Measurements from ENCODE around the gene PSMB2.
"Not testable (repeated sequence)": the region's sequence is repeated elsewhere in the genome, so short reads cannot be mapped to it uniquely, and the experiment has no call there.

The PSMB2 gene

GRCh38 chr1:35641233-35641866 is at the start of gene PSMB2:
PSMB2 (minus strand) TSS chr1:35641526; CDS start chr1:35641432, 94 bp downstream.
- DNase-seq (ENCODE audit: low spot score in 2 of 2), result peak; percentile 94 to 97

GRCh38 chr1:35691080-35691479 is 49.8 kb upstream of the PSMB2 start:
- H3K4me3 Mint-ChIP-seq, result no peak overlapping the region
- H3K36me3 Mint-ChIP-seq, result no peaks in the 10 kb centered on the region
- no peak for DNase-seq (ENCODE audit: low spot score in 2 of 2)
- no peak overlapping the region for H3K27ac Mint-ChIP-seq
- no peaks in the 10 kb centered on the region for H3K9me3 Mint-ChIP-seq
- no peaks in the 10 kb centered on the region for H3K4me1 Mint-ChIP-seq
- no peak for ATAC-seq (ENCODE audit: low read depth)
- peaks cover 15% of the 10 kb centered on the region for H3K27me3 Mint-ChIP-seq

More at GRCh38 chr1:35641233-35641866, at the start of gene PSMB2:
- peak within 1 kb of the TSS; percentile 99 for H3K4me3 Mint-ChIP-seq
- no peaks in the 10 kb centered on the region for H3K9me3 Mint-ChIP-seq
- H3K27ac Mint-ChIP-seq, result peak within 1 kb of the TSS; percentile 100
- peaks cover 20% of the 10 kb centered on the region for H3K4me1 Mint-ChIP-seq
- H3K27me3 Mint-ChIP-seq, result peaks cover 7% of the 10 kb centered on the region
- H3K36me3 Mint-ChIP-seq, result no peaks in the 10 kb centered on the region
- peak; percentile 93 for ATAC-seq (ENCODE audit: low read depth)

GRCh38 chr1:35690103-35690502 is 48.8 kb upstream of the PSMB2 start:
- DNase-seq (ENCODE audit: low spot score in 2 of 2); ATAC-seq (ENCODE audit: low read depth); H3K4me3 Mint-ChIP-seq; H3K9me3 Mint-ChIP-seq; H3K27ac Mint-ChIP-seq; H3K4me1 Mint-ChIP-seq; H3K36me3 Mint-ChIP-seq: not testable (repeated sequence)
- H3K27me3 Mint-ChIP-seq, result peaks cover 11% of the 10 kb centered on the region

- DNase-seq (ENCODE audit: low spot score in 2 of 2) (no peak), ATAC-seq (ENCODE audit: low read depth) (no peak)
- no peaks in the 10 kb centered on the region for H3K4me1 Mint-ChIP-seq
- H3K27ac Mint-ChIP-seq, result no peak overlapping the region
- no peaks in the 10 kb centered on the region for H3K36me3 Mint-ChIP-seq
- H3K9me3 Mint-ChIP-seq, result no peaks in the 10 kb centered on the region
- H3K27me3 Mint-ChIP-seq, result peaks cover 11% of the 10 kb centered on the region
- no peak overlapping the region for H3K4me3 Mint-ChIP-seq
Observed at GRCh38 chr1:35688161-35688560, 46.8 kb upstream of the PSMB2 start.

GRCh38 chr1:35683012-35683411 is 41.7 kb upstream of the PSMB2 start:
- ATAC-seq (ENCODE audit: low read depth) (no peak), DNase-seq (ENCODE audit: low spot score in 2 of 2) (no peak)
- H3K4me1 Mint-ChIP-seq, result no peaks in the 10 kb centered on the region
- H3K27me3 Mint-ChIP-seq, result peaks cover 10% of the 10 kb centered on the region
- no peak overlapping the region for H3K4me3 Mint-ChIP-seq
- no peaks in the 10 kb centered on the region for H3K9me3 Mint-ChIP-seq
- H3K27ac Mint-ChIP-seq, result no peak overlapping the region
- no peaks in the 10 kb centered on the region for H3K36me3 Mint-ChIP-seq

GRCh38 chr1:35680271-35680670 is 38.9 kb upstream of the PSMB2 start:
- H3K4me3 Mint-ChIP-seq, result no peak overlapping the region
- no peaks in the 10 kb centered on the region for H3K36me3 Mint-ChIP-seq
- no peaks in the 10 kb centered on the region for H3K9me3 Mint-ChIP-seq
- no peak for ATAC-seq (ENCODE audit: low read depth)
- H3K27ac Mint-ChIP-seq, result no peak overlapping the region
- H3K4me1 Mint-ChIP-seq, result no peaks in the 10 kb centered on the region
- no peak for DNase-seq (ENCODE audit: low spot score in 2 of 2)
- H3K27me3 Mint-ChIP-seq, result peaks cover 17% of the 10 kb centered on the region

GRCh38 chr1:35675773-35676172 is 34.4 kb upstream of the PSMB2 start:
- no peaks in the 10 kb centered on the region for H3K4me1 Mint-ChIP-seq
- no peaks in the 10 kb centered on the region for H3K9me3 Mint-ChIP-seq
- ATAC-seq (ENCODE audit: low read depth) (no peak), DNase-seq (ENCODE audit: low spot score in 2 of 2) (no peak)
- H3K36me3 Mint-ChIP-seq, result no peaks in the 10 kb centered on the region
- H3K4me3 Mint-ChIP-seq, result no peak overlapping the region
- H3K27me3 Mint-ChIP-seq, result peaks cover 26% of the 10 kb centered on the region
- no peak overlapping the region for H3K27ac Mint-ChIP-seq

GRCh38 chr1:35674111-35674510 is 32.8 kb upstream of the PSMB2 start:
- Mint-ChIP-seq H3K4me1 (no peaks in the 10 kb centered on the region), H3K27ac (no peak overlapping the region), H3K27me3 (peaks cover 26% of the 10 kb centered on the region), H3K36me3 (no peaks in the 10 kb centered on the region), H3K4me3 (no peak overlapping the region), H3K9me3 (no peaks in the 10 kb centered on the region)
- DNase-seq (ENCODE audit: low spot score in 2 of 2) (no peak), ATAC-seq (ENCODE audit: low read depth) (no peak)

GRCh38 chr1:35672116-35672515 is 30.8 kb upstream of the PSMB2 start:
- DNase-seq (ENCODE audit: low spot score in 2 of 2) (no peak), ATAC-seq (ENCODE audit: low read depth) (no peak)
- Mint-ChIP-seq H3K4me1 (no peaks in the 10 kb centered on the region), H3K27ac (no peak overlapping the region), H3K36me3 (no peaks in the 10 kb centered on the region), H3K4me3 (no peak overlapping the region), H3K27me3 (peaks cover 24% of the 10 kb centered on the region), H3K9me3 (no peaks in the 10 kb centered on the region)

GRCh38 chr1:35668506-35668905 is 27.2 kb upstream of the PSMB2 start:
- no peaks in the 10 kb centered on the region for H3K9me3 Mint-ChIP-seq
- no peak for ATAC-seq (ENCODE audit: low read depth)
- no peaks in the 10 kb centered on the region for H3K4me1 Mint-ChIP-seq
- no peak overlapping the region for H3K4me3 Mint-ChIP-seq
- H3K27me3 Mint-ChIP-seq, result peaks cover 19% of the 10 kb centered on the region
- no peak for DNase-seq (ENCODE audit: low spot score in 2 of 2)
- no peaks in the 10 kb centered on the region for H3K36me3 Mint-ChIP-seq
- no peak overlapping the region for H3K27ac Mint-ChIP-seq

GRCh38 chr1:35666916-35667315 is 25.6 kb upstream of the PSMB2 start:
- no peaks in the 10 kb centered on the region for H3K4me1 Mint-ChIP-seq
- ATAC-seq (ENCODE audit: low read depth) (no peak), DNase-seq (ENCODE audit: low spot score in 2 of 2) (no peak)
- no peaks in the 10 kb centered on the region for H3K9me3 Mint-ChIP-seq
- H3K27ac Mint-ChIP-seq, result no peak overlapping the region
- H3K27me3 Mint-ChIP-seq, result peaks cover 15% of the 10 kb centered on the region
- no peak overlapping the region for H3K4me3 Mint-ChIP-seq
- H3K36me3 Mint-ChIP-seq, result no peaks in the 10 kb centered on the region

- Mint-ChIP-seq H3K36me3 (no peaks in the 10 kb centered on the region), H3K27me3 (peaks cover 12% of the 10 kb centered on the region), H3K9me3 (no peaks in the 10 kb centered on the region), H3K27ac (no peak overlapping the region), H3K4me3 (no peak overlapping the region), H3K4me1 (no peaks in the 10 kb centered on the region)
- no peak for ATAC-seq (ENCODE audit: low read depth)
- DNase-seq (ENCODE audit: low spot score in 2 of 2), result no peak
Observed at GRCh38 chr1:35666216-35666615, 24.9 kb upstream of the PSMB2 start.

- peaks cover 9% of the 10 kb centered on the region for H3K27me3 Mint-ChIP-seq
- no peak overlapping the region for H3K27ac Mint-ChIP-seq
- no peak overlapping the region for H3K4me3 Mint-ChIP-seq
- H3K4me1 Mint-ChIP-seq, result no peaks in the 10 kb centered on the region
- no peaks in the 10 kb centered on the region for H3K36me3 Mint-ChIP-seq
- ATAC-seq (ENCODE audit: low read depth) (no peak), DNase-seq (ENCODE audit: low spot score in 2 of 2) (no peak)
- H3K9me3 Mint-ChIP-seq, result no peaks in the 10 kb centered on the region
Observed at GRCh38 chr1:35663434-35663833, 22.1 kb upstream of the PSMB2 start.

- H3K36me3 Mint-ChIP-seq, result no peaks in the 10 kb centered on the region
- no peaks in the 10 kb centered on the region for H3K9me3 Mint-ChIP-seq
- H3K4me3 Mint-ChIP-seq, result no peak overlapping the region
- H3K27ac Mint-ChIP-seq, result no peak overlapping the region
- no peaks in the 10 kb centered on the region for H3K4me1 Mint-ChIP-seq
- no peak for ATAC-seq (ENCODE audit: low read depth)
- peaks cover 7% of the 10 kb centered on the region for H3K27me3 Mint-ChIP-seq
- no peak for DNase-seq (ENCODE audit: low spot score in 2 of 2)
Observed at GRCh38 chr1:35661474-35661795, 20.1 kb upstream of the PSMB2 start.
